NOMO-1 treated with DMSO at 0.1 percent for 48 hours (cell line): ENCODE data around the gene C6orf62.
A peak's percentile ranks its signal among the peaks of the same experiment; 100 is the strongest.
"Not testable (repeated sequence)": the region's sequence is repeated elsewhere in the genome, so short reads cannot be mapped to it uniquely, and the experiment has no call there.

Experiments
- DNase-seq: peaks from one replicate; lab custom pipeline; 2025; ENCODE audit not compliant: unreplicated experiment; lab: John Stamatoyannopoulos, UW

C6orf62 gene

GRCh38 chr6:24719125-24719971, at the start of gene C6orf62:
Gene C6orf62 (minus strand): TSS chr6:24719154. CDS start chr6:24718668, 486 bp downstream.
- DNase-seq, result peak; percentile 61

- no peak for DNase-seq
Observed at GRCh38 chr6:24768361-24768760, 49.4 kb upstream of the C6orf62 start.

- DNase-seq, result peak; percentile 72
Observed at GRCh38 chr6:24766680-24767462, 47.9 kb upstream of the C6orf62 start.

GRCh38 chr6:24765968-24766367, 47.0 kb upstream of the C6orf62 start:
- not testable (repeated sequence) for DNase-seq

- not testable (repeated sequence) for DNase-seq
Observed at GRCh38 chr6:24764833-24765828, 46.2 kb upstream of the C6orf62 start.

- DNase-seq, result no peak
Observed at GRCh38 chr6:24763578-24763977, 44.6 kb upstream of the C6orf62 start.

- DNase-seq, result no peak
Observed at GRCh38 chr6:24761851-24762250, 42.9 kb upstream of the C6orf62 start.

GRCh38 chr6:24761193-24761835, 42.4 kb upstream of the C6orf62 start:
- DNase-seq, result no peak

- DNase-seq, result no peak
Observed at GRCh38 chr6:24760210-24760609, 41.3 kb upstream of the C6orf62 start.

GRCh38 chr6:24759718-24760117, 40.8 kb upstream of the C6orf62 start:
- DNase-seq, result no peak

- DNase-seq, result peak; percentile 25
Observed at GRCh38 chr6:24757611-24758010, 38.7 kb upstream of the C6orf62 start.

GRCh38 chr6:24755279-24755678, 36.3 kb upstream of the C6orf62 start:
- no peak for DNase-seq

- not testable (repeated sequence) for DNase-seq
Observed at GRCh38 chr6:24754378-24754777, 35.4 kb upstream of the C6orf62 start.

GRCh38 chr6:24753545-24753944, 34.6 kb upstream of the C6orf62 start:
- no peak for DNase-seq

GRCh38 chr6:24752917-24753492, 34.1 kb upstream of the C6orf62 start:
- no peak for DNase-seq

GRCh38 chr6:24752503-24752902, 33.5 kb upstream of the C6orf62 start:
- no peak for DNase-seq

GRCh38 chr6:24750878-24751277, 31.9 kb upstream of the C6orf62 start:
- DNase-seq, result not testable (repeated sequence)

GRCh38 chr6:24749297-24749696, 30.3 kb upstream of the C6orf62 start:
- peak; percentile 57 for DNase-seq

- DNase-seq, result peak; percentile 69
Observed at GRCh38 chr6:24744911-24745310, 26.0 kb upstream of the C6orf62 start.

- DNase-seq, result peak; percentile 90
Observed at GRCh38 chr6:24743944-24744335, 25.0 kb upstream of the C6orf62 start.
